BE2C (cell line): Measurements from ENCODE around the gene ATG4D.

Experiments used
- DNase-seq: peaks from one replicate; pipeline ENCODE4 v3.0.0-alpha.2; 2020
- H3K27me3 ChIP-seq: fragments of 250-450 bp; sonication (Bioruptor Pico); 2 replicates; pipeline ENCODE4 v1.5.1; 2020; ENCODE audit warnings: mild to moderate bottlenecking
- H3K36me3 ChIP-seq: fragments of 250-450 bp; sonication (Bioruptor Pico); 2 replicates; pipeline ENCODE4 v1.5.1; 2020; ENCODE audit warnings: mild to moderate bottlenecking
- H3K4me1 ChIP-seq: fragments of 250-450 bp; sonication (Bioruptor Pico); 2 replicates; pipeline ENCODE4 v1.5.1; 2020
- H3K4me3 ChIP-seq: 2 replicates; pipeline ENCODE4 v1.5.1; 2011; ENCODE audit warnings: low read depth, low read length
- H3K9me3 ChIP-seq: fragments of 250-450 bp; sonication (Bioruptor Pico); 2 replicates; pipeline ENCODE4 v1.5.1; 2020
- CTCF ChIP-seq: IDR thresholded peaks from 2 replicates; pipeline ENCODE4 v1.5.1; 2012; ENCODE audit warnings: mild to moderate bottlenecking, low read depth, low read length

Gene ATG4D

GRCh38 chr19:10517760-10518443 is 25.8 kb upstream of the ATG4D start:
- no peak for TF ChIP-seq CTCF
- DNase-seq: peak; percentile 26
- Histone ChIP-seq H3K4me3 (peak overlapping the region; percentile 43), H3K9me3 (no peaks in the 10 kb centered on the region), H3K4me1 (no peaks in the 10 kb centered on the region), H3K27me3 (peaks cover 78% of the 10 kb centered on the region), H3K36me3 (no peaks in the 10 kb centered on the region)

- no peak for DNase-seq
- Histone ChIP-seq H3K36me3 (no peaks in the 10 kb centered on the region), H3K27me3 (peaks cover 73% of the 10 kb centered on the region), H3K4me3 (peak overlapping the region; percentile 43; the same call in 1 of the 2 replicates), H3K4me1 (no peaks in the 10 kb centered on the region), H3K9me3 (no peaks in the 10 kb centered on the region)
- no peak for TF ChIP-seq CTCF
Observed at GRCh38 chr19:10518444-10519361, 25.0 kb upstream of the ATG4D start.

- H3K36me3 ChIP-seq: no peaks in the 10 kb centered on the region
- no peaks in the 10 kb centered on the region for H3K4me1 ChIP-seq
- no peak for TF ChIP-seq CTCF
- DNase-seq: no peak
- no peak overlapping the region for H3K4me3 ChIP-seq
- no peaks in the 10 kb centered on the region for H3K9me3 ChIP-seq
- H3K27me3 ChIP-seq: peaks cover 66% of the 10 kb centered on the region
Observed at GRCh38 chr19:10519421-10519820, 24.3 kb upstream of the ATG4D start.

- Histone ChIP-seq H3K9me3 (no peaks in the 10 kb centered on the region), H3K27me3 (peaks cover 53% of the 10 kb centered on the region), H3K36me3 (no peaks in the 10 kb centered on the region), H3K4me1 (no peaks in the 10 kb centered on the region), H3K4me3 (no peak overlapping the region)
- no peak for DNase-seq
- TF ChIP-seq CTCF: no peak
Observed at GRCh38 chr19:10520652-10521318, 22.9 kb upstream of the ATG4D start.

- no peak for DNase-seq
- TF ChIP-seq CTCF: no peak
- Histone ChIP-seq H3K36me3 (no peaks in the 10 kb centered on the region), H3K9me3 (no peaks in the 10 kb centered on the region), H3K4me3 (no peak overlapping the region), H3K4me1 (no peaks in the 10 kb centered on the region), H3K27me3 (peaks cover 49% of the 10 kb centered on the region)
Observed at GRCh38 chr19:10521461-10522171, 22.1 kb upstream of the ATG4D start.
